ENCODE measurements around the gene MSMO1.

The MSMO1 gene

GRCh38 chr4:165360985-165361670, 33.7 kb downstream of the MSMO1 start:
- no peak for DNase-seq (ENCODE audit: low spot score)

GRCh38 chr4:165361810-165362209, 34.3 kb downstream of the MSMO1 start:
- DNase-seq (ENCODE audit: low spot score): no peak

GRCh38 chr4:165364452-165365080, 37.1 kb downstream of the MSMO1 start:
- no peak for DNase-seq (ENCODE audit: low spot score)

- DNase-seq (ENCODE audit: low spot score): no peak
Measured at GRCh38 chr4:165367040-165367439, 39.6 kb downstream of the MSMO1 start.

GRCh38 chr4:165368114-165368513, 40.6 kb downstream of the MSMO1 start:
- no peak for DNase-seq (ENCODE audit: low spot score)

GRCh38 chr4:165368567-165368966, 41.1 kb downstream of the MSMO1 start:
- no peak for DNase-seq (ENCODE audit: low spot score)

GRCh38 chr4:165369522-165369921, 42.1 kb downstream of the MSMO1 start:
- DNase-seq (ENCODE audit: low spot score): no peak

- DNase-seq (ENCODE audit: low spot score): no peak
Measured at GRCh38 chr4:165370530-165370929, 43.1 kb downstream of the MSMO1 start.

- no peak for DNase-seq (ENCODE audit: low spot score)
Measured at GRCh38 chr4:165375465-165375864, 48.0 kb downstream of the MSMO1 start.

GRCh38 chr4:165378398-165378744, 50.9 kb downstream of the MSMO1 start:
- no peak for DNase-seq (ENCODE audit: low spot score)

- peak; percentile 80 for DNase-seq (ENCODE audit: low spot score)
Measured at GRCh38 chr4:165378745-165379677, 51.5 kb downstream of the MSMO1 start, which contains the start of gene CPE. Gene CPE (plus strand): TSS chr4:165379008. CDS start chr4:165379222, 214 bp downstream.

- peak; percentile 42 for DNase-seq (ENCODE audit: low spot score)
Measured at GRCh38 chr4:165379678-165380064, 52.2 kb downstream of the MSMO1 start.

- no peak for DNase-seq (ENCODE audit: low spot score)
Measured at GRCh38 chr4:165380805-165381204, 53.3 kb downstream of the MSMO1 start.

- DNase-seq (ENCODE audit: low spot score): no peak
Measured at GRCh38 chr4:165381821-165382373, 54.4 kb downstream of the MSMO1 start.

- no peak for DNase-seq (ENCODE audit: low spot score)
Measured at GRCh38 chr4:165382640-165383039, 55.2 kb downstream of the MSMO1 start.

GRCh38 chr4:165383591-165384073, 56.2 kb downstream of the MSMO1 start:
- no peak for DNase-seq (ENCODE audit: low spot score)

GRCh38 chr4:165384186-165384585, 56.7 kb downstream of the MSMO1 start:
- DNase-seq (ENCODE audit: low spot score): no peak

GRCh38 chr4:165384598-165384997, 57.1 kb downstream of the MSMO1 start:
- DNase-seq (ENCODE audit: low spot score): no peak

- DNase-seq (ENCODE audit: low spot score): no peak
Measured at GRCh38 chr4:165385126-165385525, 57.7 kb downstream of the MSMO1 start.

GRCh38 chr4:165386328-165386727, 58.9 kb downstream of the MSMO1 start:
- no peak for DNase-seq (ENCODE audit: low spot score)

GRCh38 chr4:165388756-165389155, 61.3 kb downstream of the MSMO1 start:
- no peak for DNase-seq (ENCODE audit: low spot score)

Data from putamen (tissue), 1 donor.